C4-2B (cell line): ENCODE data around the gene MTIF3.

ENCODE experiments used
- ZFX ChIP-seq: fragments of 450-650 bp; IDR thresholded peaks from 2 replicates; pipeline ENCODE4 v1.6.1; 2017
- TF ChIP-seq, protein P1 (sequence below): fragments of 450-650 bp; conservative IDR thresholded peaks from 2 replicates; pipeline ENCODE4 v1.5.1; 2017; ENCODE audit warnings: mild to moderate bottlenecking

GRCh38 chr13:27455331-27455855 is 5.0 kb upstream of the MTIF3 start:
- TF ChIP-seq, protein P1, sequence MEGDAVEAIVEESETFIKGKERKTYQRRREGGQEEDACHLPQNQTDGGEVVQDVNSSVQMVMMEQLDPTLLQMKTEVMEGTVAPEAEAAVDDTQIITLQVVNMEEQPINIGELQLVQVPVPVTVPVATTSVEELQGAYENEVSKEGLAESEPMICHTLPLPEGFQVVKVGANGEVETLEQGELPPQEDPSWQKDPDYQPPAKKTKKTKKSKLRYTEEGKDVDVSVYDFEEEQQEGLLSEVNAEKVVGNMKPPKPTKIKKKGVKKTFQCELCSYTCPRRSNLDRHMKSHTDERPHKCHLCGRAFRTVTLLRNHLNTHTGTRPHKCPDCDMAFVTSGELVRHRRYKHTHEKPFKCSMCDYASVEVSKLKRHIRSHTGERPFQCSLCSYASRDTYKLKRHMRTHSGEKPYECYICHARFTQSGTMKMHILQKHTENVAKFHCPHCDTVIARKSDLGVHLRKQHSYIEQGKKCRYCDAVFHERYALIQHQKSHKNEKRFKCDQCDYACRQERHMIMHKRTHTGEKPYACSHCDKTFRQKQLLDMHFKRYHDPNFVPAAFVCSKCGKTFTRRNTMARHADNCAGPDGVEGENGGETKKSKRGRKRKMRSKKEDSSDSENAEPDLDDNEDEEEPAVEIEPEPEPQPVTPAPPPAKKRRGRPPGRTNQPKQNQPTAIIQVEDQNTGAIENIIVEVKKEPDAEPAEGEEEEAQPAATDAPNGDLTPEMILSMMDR, result no peak
- TF ChIP-seq ZFX, result no peak
